NOMO-1 (cell line): ENCODE data around the gene ZNF804B.

Experiments
- DNase-seq, 2 experiments: peaks; one replicate each; lab custom pipeline; 2025; ENCODE audit not compliant: unreplicated experiment in 2 of 2; lab: John Stamatoyannopoulos, UW

The ZNF804B gene

DNA sequence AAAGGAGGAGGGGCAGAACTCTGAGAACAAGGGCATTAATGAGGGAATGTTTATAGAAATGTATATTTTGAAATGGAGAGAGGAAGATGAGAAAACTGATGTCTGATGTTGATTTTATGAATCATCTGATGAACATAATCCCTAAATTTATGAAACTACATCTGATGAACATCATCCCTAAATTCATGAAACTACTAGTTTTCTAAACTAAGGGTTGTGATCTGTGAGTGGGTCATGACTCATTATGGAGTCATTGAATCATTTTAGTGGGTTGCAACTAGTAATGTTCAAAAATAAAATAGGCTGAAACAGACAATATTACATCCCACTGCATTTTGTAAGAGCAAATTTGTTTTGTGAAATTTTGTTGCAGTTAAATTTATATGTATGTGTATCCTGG is 478.7 kb downstream of the ZNF804B start:
- no peak for DNase-seq

- no peak for DNase-seq
These were observed 486.7 kb downstream of the ZNF804B start for GRCh38 chr7:89246196-89246595.

DNA sequence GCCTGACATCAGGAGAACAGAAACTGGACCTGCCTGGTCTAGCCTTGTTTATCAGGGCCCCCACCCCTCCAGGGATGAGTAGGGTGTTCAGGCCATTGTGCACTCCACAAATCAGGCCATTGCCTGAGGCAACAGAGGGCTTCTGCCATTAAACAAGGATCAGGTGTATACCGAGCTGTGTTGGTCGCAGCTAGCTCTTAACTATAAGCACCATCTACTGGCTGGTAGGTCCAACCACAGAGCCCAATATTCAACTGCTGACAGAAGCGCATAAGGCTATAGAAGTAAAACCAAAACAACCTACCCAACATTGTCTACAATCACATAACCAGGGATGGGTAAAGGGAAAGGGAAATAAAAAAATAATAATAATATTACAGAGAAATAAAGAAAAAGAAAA is 487.7 kb downstream of the ZNF804B start:
- DNase-seq = no peak

GRCh38 chr7:89259085-89259484 is 499.6 kb downstream of the ZNF804B start:
- DNase-seq = no peak

GRCh38 chr7:89264126-89264525 is 504.6 kb downstream of the ZNF804B start:
- DNase-seq = no peak

DNA sequence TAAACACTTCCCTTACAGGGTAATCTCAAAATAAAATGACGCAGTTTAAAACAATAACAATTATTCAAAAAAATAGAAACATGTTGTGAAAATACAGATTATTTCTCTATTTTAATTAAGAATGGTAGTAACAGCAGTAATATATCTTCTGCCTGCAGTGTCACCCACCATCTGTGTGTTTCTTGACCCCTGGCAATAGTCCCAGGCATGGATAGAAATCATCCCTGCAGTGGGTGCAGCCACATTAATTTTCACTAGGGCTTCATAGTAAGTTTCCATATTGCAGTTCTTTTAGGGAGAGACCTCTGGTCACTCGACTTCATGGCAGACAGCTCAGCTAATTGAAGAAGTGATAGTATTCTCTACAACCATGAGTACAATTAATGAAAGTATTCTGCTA is 506.1 kb downstream of the ZNF804B start:
- DNase-seq = no peak

DNA sequence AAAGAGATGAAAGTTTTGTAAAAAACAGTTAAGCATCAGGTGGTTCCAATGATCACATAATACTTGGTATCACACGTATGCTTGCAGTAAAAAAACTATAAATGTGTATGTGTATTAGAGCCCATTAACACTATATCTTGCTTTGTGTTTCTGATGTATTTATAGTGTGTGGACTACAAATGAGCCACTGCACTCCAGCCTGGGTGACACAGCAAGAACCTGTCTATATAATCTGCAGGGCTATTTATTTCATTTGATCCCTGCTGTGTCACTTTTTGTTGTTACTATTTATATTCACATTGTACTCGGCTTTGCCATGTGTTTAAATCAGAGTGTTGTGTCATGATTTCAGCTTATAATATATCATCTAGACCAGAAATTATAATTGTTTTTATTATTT is 523.8 kb downstream of the ZNF804B start:
- DNase-seq = no peak

DNA sequence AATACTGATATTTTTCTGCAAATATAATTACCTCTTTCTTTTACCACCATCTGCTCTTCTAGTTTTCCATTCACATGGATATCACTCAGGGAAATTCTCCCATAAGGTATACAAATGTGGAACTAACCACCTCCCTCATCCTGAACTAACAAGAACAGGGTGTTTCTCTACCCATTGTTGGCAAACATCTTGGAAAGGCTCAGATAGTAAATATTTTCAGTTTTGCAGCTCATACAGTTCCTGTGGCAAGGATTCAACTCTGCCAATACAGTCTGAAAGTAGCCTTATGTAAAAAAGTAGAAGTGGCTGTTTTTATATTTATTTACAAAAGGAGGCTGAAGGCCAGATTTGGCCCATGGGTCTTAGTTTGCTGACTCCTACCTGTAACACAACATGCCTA is 549.0 kb downstream of the ZNF804B start:
- DNase-seq = no peak

GRCh38 chr7:89311886-89312285 is 552.4 kb downstream of the ZNF804B start:
- no peak for DNase-seq

DNA sequence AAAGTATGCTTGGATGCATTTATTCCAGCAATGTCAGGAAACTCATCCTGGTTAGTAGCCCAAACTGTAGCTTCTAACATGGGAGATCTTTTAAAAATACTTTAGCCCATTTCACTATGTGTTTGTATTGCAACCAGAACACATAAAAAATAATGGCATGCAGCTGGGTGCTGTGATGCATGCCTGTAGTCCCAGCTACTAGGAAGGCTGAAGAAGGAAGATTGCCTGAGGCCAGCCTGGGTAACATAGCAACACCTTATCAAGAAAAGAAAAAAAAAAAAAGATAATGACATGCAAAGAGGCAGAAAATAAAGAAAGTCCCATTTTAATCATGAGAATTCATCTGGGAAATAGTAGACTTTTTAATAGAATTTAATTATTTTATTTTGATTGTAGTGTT is 553.1 kb downstream of the ZNF804B start:
- DNase-seq = no peak

DNA sequence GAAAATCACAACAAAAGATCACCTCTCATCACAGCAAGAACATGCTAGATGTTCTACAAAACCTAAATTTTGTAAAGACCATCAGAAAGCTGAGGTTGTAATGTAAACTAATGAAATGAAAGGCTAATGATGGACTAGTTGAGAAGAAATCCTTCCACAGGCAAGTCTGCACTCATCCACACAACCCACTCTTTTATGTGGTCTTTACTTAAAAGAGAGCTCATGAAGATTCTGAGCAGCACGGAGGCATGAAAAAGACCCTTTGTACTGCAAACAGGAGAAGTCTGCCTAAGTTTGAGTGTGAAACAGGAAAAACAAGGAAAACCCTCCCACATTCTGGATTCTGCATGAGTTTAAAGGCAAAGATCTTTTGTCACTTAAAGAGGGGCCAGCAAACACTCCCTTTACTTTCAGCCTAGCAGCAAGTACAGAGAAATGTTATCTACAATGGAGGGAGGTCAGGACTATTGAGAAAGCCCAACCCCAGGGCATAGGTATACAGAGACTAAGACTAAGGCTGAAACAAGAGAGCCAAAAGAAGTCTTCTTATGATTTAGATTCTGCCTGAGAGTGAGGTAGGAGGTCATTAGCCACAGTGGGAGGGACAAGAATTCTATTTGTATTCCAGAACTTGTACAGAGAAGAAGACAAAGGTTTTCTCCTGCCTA is 557.2 kb downstream of the ZNF804B start:
- no peak for DNase-seq

GRCh38 chr7:89332026-89332425 is 572.5 kb downstream of the ZNF804B start:
- DNase-seq = no peak

GRCh38 chr7:89334797-89335196 is 575.3 kb downstream of the ZNF804B start:
- no peak for DNase-seq

DNA sequence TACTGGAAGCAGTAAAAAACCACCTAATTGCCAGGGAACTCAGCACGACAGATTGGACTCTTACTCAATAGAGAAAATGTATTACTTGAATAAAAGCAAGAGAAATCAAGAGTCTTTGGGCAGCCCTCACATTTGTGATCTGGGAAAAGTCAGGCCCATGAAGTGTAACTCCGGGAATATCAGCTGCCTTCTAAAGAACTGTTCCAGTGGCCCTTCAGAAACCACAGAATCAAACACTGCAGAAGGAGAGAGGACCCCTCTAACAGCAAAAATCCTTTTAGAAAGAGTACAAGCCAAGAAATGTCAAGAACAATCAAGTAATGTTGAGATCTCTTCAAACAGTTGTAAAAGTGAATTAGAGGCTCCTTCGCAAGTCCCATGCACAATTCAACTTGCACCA is 576.0 kb downstream of the ZNF804B start:
- DNase-seq = no peak

- no peak for DNase-seq
These were observed 576.6 kb downstream of the ZNF804B start for GRCh38 chr7:89336121-89336520.

DNA sequence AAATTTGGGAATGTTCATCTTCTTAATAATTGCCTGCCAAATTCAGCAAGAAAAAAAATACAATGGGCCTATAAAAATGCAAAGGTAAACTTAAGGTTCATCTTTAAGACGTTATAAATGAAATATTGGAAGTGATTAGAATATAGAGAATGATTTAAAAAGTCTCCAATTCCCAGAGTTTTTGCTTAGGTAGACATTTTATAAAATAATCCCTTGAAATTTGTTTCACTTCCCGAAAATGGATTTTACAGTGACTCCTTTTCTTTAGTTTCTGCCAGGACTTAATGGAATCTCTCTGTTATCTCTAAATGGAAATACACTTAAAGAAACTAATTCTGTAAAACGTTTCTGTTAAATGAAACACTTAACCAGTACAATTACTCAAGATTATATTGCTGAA is 580.2 kb downstream of the ZNF804B start:
- DNase-seq = no peak

DNA sequence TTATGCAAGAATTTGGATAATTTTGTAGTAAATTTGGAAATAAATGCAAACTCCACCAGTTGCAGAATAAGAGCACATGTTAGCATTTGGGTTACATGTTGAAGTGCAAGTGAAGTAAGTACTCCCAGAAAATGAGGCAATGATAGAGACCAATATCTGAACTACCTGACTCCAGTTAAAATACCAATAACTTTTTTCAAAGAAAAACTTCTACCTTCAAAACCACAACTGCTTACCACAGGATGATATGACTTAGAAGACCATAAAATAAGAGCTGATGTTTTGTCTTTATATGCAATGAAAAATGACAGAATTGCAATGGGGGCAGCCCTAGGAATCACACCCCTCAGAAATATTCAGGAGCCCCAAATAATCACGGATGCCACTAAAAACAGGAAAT is 597.6 kb downstream of the ZNF804B start:
- no peak for DNase-seq

DNA sequence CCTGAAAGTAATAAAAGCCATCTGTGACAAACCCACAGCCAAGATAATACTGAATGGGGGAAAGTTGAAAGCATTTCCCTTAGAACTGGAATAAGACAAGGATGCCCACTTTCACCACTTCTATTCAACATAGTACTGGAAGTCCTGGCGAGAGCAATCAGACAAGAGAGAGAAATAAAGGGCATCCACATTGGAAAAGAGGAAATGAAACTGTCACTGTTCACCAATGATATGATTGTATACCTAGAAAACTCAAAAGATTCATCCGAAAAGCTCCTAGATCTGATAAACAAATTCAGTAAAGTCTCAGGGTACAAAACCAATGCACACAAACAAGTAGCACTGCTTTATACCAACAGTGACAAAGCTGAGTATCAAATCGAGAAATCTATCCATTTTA is 617.7 kb downstream of the ZNF804B start:
- DNase-seq = peak in 1 of 2 experiments; percentile 48

DNA sequence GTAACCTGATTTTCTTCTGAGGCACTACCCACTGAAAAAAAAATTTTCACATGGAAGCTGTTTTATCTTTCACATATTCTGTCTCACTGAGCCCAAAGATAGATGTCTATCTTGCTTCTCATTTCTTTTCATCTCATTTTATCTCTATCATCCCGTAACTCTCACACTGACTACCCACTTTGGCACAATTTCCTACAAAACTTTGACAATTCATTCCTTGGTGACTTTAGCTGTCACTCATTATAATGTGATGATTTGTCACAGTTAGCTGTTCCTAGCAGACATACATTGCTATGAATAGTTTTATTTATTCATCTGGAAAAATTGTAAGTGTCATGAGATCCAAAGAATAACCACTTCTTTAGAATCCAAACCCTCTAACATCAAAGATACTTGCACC is 625.9 kb downstream of the ZNF804B start:
- DNase-seq = no peak
